ENCODE results near the gene WWOX. TPM values are rescaled to one million over a fixed set of nuclear protein-coding genes. Genes with fewer than 3 reads are reported as not detected.
A peak's percentile ranks its signal among the peaks of the same experiment; 100 is the strongest.

Gene WWOX
- total and polyA plus RNA-seq, 2 experiments from 2014 or later = 17.0 to 39.8 TPM

DNA sequence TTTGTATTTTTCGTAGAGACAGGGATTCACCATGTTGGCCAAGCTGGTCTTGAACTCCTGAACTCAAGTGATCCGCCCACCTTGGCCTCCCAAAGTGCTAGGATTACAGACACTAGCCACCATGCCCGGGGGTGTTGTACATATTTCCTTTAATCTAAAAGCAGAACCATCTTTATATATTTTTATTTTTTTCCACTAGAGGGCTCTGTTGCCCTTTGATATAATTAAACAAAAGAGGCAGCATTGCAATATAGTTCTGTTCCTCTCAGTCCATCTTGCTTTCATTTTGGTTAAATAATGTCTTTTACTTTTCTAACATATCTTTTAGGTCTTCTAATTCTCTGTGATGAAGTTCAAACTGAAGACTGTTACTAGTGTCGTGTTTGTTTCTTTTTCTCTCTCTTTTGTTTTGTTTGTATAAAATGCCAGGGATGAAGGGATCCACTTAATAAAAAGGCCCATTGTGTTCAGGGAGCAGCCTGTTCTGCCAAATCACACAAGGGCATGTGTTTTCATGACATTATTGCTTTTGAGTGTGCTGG lies 23.4 kb downstream of the WWOX start:
- peak overlapping the region; percentile 10 for H2AFZ ChIP-seq
- peak overlapping the region; percentile 18 for H3K27ac ChIP-seq

GRCh38 chr16:78125112-78125844 lies 25.8 kb downstream of the WWOX start:
- no peaks in the 10 kb centered on the region for H3K27me3 ChIP-seq
- H3K27ac ChIP-seq = no peak overlapping the region
- H3K9me3 ChIP-seq (ENCODE audit: low read depth) = no peaks in the 10 kb centered on the region
- H3K4me3 ChIP-seq = no peak overlapping the region
- H4K20me1 ChIP-seq (ENCODE audit: insufficient read depth, poor library complexity, severe bottlenecking) = no peaks in the 10 kb centered on the region
- peaks cover 10% of the 10 kb centered on the region for H3K4me1 ChIP-seq (ENCODE audit: insufficient read depth)
- no peaks in the 10 kb centered on the region for H3K79me2 ChIP-seq
- H3K36me3 ChIP-seq (replicated peaks; ENCODE audit: insufficient read depth, low read depth) = no peaks in the 10 kb centered on the region
- H3K9me2 ChIP-seq (replicated peaks; ENCODE audit: insufficient read depth) = no peaks in the 10 kb centered on the region
- WGBS (ENCODE audit: low lambda C conversion rate, missing lambda C conversion rate) = 89% methylated on average over 15 of the region's 15 CpGs
- no peak overlapping the region for H2AFZ ChIP-seq
- H3K4me2 ChIP-seq = no peak overlapping the region
- no peak for DNase-seq (ENCODE audit: low spot score)
- TF ChIP-seq EZH2phosphoT487 (IDR thresholded peaks at IDR 0.05; ENCODE audit: low read depth, severe bottlenecking, unreplicated experiment) = no peak
- no peak for TF ChIP-seq EZH2 (IDR thresholded peaks at IDR 0.05; ENCODE audit: borderline replicate concordance)
- no peak for TF ChIP-seq CTCF (IDR thresholded peaks at IDR 0.05; ENCODE audit: poor library complexity)

More for the DNA sequence above, 23.4 kb downstream of the WWOX start:
- Histone ChIP-seq H3K4me3 (no peak overlapping the region), H3K79me2 (no peaks in the 10 kb centered on the region), H3K4me1 (ENCODE audit: insufficient read depth) (no peaks in the 10 kb centered on the region), H3K9me2 (replicated peaks; ENCODE audit: insufficient read depth) (no peaks in the 10 kb centered on the region), H3K27me3 (no peaks in the 10 kb centered on the region), H3K9me3 (ENCODE audit: low read depth) (no peaks in the 10 kb centered on the region), H4K20me1 (ENCODE audit: insufficient read depth, poor library complexity, severe bottlenecking) (no peaks in the 10 kb centered on the region), H3K4me2 (peak overlapping the region; percentile 37), H3K36me3 (replicated peaks; ENCODE audit: insufficient read depth, low read depth) (no peaks in the 10 kb centered on the region)
- no peak for TF ChIP-seq EZH2phosphoT487 (IDR thresholded peaks at IDR 0.05; ENCODE audit: low read depth, severe bottlenecking, unreplicated experiment)
- TF ChIP-seq CTCF (IDR thresholded peaks at IDR 0.05; ENCODE audit: poor library complexity) = peak; percentile 62
- WGBS (ENCODE audit: low lambda C conversion rate, missing lambda C conversion rate) = 21% methylated on average over 4 of the region's 4 CpGs
- DNase-seq (ENCODE audit: low spot score) = peak; percentile 53

DNA sequence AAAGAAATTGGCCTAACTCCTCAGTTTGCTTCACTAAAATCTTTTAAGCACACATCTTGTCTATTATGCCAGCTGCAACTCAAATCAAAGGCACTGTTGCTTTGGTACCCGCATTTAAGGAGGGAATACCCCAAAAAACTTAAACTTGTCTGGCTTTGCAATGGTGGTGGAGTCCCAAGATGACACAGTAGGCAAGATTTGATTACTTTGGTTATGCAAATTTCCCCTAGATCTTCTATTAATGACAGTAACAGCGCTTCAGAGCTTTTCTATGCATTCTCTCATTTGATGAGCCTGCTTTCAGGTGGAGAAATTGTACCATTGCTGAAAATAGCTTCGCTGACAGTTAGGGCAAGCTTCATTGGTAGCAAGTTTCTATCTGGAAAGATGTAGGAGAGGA lies 27.2 kb downstream of the WWOX start:
- Histone ChIP-seq H3K27ac (no peak overlapping the region), H3K9me2 (replicated peaks; ENCODE audit: insufficient read depth) (no peaks in the 10 kb centered on the region), H3K79me2 (no peaks in the 10 kb centered on the region), H3K4me1 (ENCODE audit: insufficient read depth) (peaks cover 10% of the 10 kb centered on the region), H4K20me1 (ENCODE audit: insufficient read depth, poor library complexity, severe bottlenecking) (no peaks in the 10 kb centered on the region), H3K4me2 (no peak overlapping the region), H3K9me3 (ENCODE audit: low read depth) (no peaks in the 10 kb centered on the region), H2AFZ (no peak overlapping the region), H3K4me3 (no peak overlapping the region), H3K36me3 (replicated peaks; ENCODE audit: insufficient read depth, low read depth) (no peaks in the 10 kb centered on the region), H3K27me3 (no peaks in the 10 kb centered on the region)
- WGBS (ENCODE audit: low lambda C conversion rate, missing lambda C conversion rate) = 98% methylated on average over 3 of the region's 3 CpGs
- DNase-seq (ENCODE audit: low spot score) = no peak
- TF ChIP-seq EZH2phosphoT487 (IDR thresholded peaks at IDR 0.05; ENCODE audit: low read depth, severe bottlenecking, unreplicated experiment) (no peak), EZH2 (IDR thresholded peaks at IDR 0.05; ENCODE audit: borderline replicate concordance) (no peak), CTCF (IDR thresholded peaks at IDR 0.05; ENCODE audit: poor library complexity) (no peak)

Measured in hepatocyte (in vitro differentiated cells).